Measurements from ENCODE around the gene GFPT2.
"Not testable (repeated sequence)": the region's sequence is repeated elsewhere in the genome, so short reads cannot be mapped to it uniquely, and the experiment has no call there.

The GFPT2 gene

DNA sequence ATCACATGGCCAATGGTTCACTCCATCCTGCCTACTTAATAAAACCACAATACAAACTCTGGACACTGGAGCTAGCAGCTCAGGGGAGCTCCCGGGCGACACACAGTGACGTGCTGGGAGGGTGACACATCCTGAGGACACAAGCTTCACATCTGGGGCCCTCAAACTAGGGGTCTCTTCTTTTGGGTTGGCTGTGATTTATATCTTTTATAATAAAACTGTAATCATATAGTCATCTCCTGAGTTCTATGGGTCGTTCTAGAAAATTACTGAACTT lies 49.2 kb downstream of the GFPT2 start:
- DNase-seq: no peak

DNA sequence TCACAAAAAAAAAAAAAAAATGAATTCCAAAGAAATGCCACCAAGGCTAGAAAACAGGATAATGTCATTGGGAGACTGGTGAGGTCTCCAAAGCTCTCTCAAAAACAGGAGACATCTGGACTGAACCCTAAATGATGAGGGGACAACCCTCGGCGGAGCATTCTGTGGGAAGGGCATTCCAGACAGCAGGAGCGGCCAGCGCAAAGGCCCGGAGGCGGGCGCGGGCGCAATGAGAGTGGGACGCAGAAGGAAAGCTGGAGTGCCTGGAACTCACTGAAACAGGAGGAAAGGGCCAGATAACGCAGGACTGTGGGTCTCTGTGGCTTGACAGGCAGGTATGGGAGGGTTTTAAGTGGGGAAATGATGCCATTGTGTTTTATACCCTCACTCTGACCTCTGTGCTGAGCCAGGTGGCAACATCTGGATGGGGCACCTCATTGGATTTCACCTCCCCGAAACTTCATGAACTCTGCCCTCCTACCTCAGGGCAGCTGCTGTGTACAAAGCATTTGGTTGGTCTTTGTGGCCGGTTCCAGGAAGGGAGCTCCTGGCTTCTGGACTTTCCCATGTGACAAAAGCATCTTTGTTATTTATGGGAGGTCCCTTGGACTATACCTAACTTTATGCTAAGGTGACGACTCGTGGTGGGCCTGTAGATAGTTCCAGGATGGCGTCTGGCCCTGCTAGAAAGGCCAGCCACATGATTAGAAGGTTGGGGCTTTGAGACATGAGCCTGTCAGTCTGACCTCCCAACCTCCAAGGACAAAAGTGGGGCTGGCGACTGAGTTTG lies 49.7 kb downstream of the GFPT2 start:
- DNase-seq: no peak

DNA sequence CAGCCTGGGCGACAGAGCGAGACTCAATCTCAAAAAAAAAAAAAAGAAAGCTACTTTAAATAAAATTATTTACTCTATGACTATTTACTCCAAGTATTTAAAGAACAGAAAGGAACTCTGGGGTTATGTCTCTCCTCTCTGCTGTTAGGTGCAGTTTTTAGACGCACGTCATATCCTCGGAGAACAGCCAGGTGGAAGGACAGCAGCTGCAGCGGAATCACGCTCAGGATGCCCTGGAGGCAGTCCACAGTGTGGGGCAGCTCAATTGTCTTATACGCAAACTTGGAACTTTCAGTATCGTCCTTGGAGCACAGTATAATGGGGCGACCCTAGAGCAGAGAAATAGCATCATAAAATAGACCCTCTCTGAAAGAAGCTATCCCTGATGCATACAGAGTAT lies 50.9 kb downstream of the GFPT2 start:
- no peak for DNase-seq

DNA sequence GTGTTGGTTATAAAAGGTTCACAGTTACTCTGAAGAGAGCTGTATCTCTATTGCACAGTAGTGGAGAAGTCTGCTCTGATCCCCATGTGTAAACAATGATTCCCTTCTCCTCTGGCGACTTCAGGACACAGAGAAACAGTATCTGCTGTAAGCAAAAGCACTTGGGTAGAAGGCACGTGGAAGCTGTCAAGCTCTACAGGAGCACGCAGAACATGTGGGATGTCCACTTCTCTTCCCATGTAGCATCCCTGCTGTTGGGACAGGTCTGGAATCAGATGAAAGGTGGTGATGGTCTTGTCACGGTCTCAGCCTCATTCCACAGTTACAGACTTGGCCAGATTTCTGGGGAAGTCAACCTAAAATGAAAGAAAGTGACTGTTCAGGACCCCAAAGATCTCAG lies 51.9 kb downstream of the GFPT2 start:
- DNase-seq: no peak

DNA sequence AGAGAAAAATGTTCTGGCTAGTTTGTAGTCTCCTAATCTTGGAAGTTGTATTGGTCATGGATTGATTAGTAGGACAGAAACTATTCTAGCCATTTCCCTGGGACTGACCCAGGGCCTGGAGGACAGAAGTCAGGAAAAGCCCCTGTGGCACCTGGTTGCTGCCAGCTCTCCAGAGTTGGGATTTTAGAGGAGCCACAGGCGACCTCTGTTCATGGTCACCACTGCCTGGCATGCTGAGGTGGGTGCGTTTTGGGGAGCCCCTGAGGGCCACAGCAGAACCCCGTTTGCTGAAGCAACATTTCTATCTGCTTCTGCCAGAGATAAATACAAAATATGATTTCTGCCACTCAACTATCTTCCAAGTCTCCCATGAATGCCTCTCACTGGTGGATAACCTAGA lies 53.6 kb downstream of the GFPT2 start:
- no peak for DNase-seq

DNA sequence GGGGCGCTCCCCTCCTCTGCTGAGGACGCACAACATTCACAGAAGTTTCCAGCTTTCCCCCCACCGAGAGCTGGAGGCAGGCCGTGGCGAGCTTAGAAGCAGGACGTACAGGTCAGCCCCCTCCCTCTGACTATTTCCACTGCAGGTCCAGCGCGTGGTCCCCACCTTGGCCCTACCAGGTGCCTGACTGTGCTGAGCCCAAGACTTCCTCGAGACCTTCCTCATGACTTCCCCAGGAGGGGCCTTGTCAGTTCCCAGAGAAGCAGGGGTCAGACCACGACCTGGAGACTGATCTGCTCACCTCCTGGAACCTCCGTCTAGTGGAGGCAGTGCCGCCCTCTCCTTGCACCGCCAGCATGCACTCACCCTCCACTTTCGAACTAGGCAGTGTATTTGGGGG lies 54.1 kb downstream of the GFPT2 start:
- not testable (repeated sequence) for DNase-seq

DNA sequence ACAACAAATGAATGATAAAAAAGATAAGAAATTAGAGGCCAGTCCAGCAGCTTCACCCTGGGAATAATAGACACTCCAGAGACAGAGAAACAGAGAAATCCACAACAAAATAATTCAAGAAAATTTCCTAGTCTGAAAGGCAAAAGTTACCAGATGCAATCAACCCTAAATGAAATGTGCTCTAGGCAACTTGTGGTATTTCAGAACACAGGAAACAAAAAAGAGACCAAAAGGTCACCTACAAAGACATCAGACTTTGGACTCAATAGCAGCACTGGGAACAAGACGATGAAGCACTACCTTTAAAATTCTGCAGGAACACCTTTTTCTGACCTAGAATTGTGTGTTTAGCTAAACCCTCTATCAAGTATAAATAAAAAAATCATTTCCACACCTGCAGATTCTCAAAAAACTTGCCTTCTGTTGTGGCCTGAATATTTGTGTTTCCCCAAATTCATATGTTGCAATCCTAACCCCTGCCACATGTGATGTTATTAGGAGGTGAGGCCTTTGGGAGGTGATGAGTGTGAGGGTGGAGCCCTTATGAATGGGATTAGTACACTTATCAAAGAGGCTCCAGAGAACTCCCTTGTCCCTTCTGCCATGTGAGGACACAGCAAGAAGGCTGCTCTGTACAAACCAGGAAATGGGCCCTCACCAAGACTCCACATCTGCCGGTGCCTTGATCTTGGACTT lies 55.4 kb downstream of the GFPT2 start:
- DNase-seq: no peak

DNA sequence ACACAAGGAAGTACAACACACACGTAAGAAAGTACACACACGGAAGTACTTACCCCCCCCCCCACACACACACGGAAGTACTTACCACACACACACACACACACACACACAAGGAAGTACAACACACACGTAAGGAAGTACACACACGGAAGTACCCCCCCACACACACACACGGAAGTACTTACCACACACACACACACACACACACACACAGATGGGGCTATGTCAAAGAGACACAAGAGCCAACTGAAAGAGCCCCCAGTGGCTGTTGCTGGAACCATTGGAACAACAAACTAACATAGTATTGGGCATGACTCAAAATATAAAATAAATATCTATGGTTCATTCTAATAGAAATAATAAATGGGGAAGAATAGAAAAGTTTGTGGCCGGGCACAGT lies 56.4 kb downstream of the GFPT2 start:
- no peak for DNase-seq

DNA sequence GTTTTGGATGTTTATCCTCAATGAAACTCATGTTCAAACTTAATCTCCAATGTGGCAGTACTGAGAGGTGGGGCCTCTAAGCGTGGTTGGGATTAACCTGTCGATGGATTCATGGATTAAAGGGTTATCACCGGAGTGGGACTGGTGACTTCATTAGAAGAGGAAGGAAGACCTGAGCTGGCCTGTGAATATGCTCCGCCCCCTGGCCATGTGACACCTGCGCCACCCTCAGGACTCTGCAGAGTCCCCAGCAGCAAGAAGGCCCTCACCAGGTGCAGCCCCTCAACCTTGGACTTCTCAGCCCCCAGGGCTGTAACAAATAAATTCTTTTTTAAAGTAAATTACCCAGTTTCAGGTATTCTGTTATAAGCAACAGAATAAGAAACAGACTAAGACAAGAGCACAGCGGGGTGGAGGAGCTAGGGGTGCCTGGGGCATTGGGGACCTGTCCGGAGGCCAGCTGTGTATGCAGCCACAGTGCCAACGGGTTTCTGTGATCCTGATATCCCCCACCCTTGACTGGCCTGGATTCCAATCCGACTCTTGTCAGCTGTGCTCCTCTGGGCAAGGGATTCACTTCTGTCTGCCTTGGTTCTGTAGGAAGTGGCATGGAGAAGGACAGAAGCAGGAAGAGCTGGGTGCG lies 58.1 kb downstream of the GFPT2 start:
- no peak for DNase-seq

DNA sequence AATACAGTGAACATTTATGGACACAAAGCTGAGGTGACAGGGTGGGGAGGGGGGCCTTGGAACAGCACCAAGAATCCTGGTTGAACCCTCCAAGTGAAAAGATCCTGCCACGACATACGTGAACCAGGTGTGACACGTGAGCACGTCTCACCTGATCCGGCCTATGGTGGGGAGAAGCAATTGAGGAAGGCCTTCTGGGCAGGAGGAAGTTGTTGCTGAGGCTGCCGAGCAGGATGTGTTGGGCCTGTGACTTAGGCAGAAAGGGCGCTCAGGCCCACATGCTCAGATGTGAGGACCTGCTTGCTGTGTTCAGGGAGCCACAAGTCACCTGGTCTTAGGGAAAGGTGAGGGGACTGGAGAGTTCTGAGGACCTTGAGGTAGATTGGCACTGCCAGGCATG lies 58.7 kb downstream of the GFPT2 start:
- no peak for DNase-seq

DNA sequence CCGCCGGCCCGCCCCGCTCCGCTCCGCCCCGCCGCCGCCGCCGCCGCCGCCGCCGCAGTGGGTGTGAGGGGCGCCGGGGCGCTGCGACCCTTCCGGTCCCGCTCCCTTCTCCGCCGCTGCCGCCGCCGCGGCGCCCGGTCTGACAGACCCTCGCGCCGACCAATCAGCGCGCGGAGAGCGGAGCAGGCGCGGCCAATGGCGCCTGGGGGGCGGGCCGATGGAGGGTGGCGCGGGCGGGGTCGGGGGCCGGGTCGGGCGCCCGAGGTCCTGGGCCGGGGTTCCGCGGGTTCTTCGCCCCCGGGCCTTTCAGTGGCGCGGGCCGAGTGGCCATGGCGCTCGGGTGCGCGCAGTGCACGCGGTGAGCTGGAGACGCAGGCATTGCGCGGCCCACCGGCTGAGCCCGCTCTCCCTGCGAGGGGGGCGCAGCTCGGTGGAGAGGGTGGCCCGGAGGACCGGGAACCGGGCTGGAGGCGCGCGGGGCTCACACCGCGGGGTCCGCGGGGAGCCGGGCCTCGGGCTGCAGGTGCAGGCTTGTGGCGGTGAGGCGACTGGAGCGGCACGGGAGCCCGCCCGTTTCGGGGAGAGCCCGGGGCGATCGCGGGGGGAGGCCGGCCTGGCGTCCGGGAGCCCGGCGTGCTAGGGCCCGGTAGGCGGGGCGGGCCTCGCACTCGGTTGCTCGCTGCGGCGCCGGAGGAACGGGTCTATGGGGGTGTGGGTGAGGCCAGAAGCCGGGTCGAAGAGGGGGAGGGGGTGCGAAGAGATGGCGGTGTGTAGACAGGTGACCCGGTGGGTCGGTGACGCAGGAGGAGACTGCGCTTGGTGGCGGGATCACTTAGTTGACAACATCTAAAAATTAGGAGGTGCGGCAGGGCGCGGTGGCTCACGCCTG lies 60.9 kb downstream of the GFPT2 start, which contains the start of gene MAPK9:
Gene MAPK9, minus strand, starts transcription at position 141 of the 889 bp plus-strand sequence. CDS start 11,522 bp downstream, outside the sequence.
- DNase-seq: peak; percentile 79

DNA sequence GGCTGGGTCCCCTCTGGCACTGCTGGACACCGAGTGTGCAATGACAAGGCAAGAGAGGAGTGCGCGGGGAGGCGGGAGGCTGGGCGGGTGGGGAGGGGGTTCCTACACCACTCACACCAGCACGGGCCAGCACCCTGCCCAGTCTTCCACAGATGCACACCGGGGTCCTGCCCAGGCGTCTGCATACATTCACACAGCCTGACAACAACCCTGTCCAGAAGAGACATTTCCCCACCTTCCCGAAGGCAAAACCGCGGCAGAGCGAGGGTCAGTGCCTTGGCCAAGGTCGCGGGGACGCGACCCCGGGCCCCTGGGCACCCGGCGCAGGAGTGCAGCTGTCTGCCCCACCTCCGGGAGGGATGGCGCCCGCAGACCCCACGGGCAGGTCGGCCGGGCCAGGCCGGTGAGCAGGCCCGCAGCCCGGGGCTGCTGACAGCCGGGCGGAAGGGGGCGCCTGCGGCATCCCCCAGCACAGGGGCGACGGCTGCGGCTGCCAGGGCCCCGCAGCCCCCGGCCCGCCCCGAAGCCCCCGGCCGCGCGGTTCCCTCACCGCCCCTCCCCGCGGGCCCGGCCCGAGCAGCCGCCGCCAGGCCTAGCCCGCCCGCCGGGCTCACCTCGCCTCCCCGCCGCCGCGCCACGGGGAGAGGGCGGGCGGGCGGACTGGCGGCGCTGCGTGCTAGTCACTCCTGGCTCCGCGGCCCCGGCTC lies 61.7 kb downstream of the GFPT2 start:
- no peak for DNase-seq

DNA sequence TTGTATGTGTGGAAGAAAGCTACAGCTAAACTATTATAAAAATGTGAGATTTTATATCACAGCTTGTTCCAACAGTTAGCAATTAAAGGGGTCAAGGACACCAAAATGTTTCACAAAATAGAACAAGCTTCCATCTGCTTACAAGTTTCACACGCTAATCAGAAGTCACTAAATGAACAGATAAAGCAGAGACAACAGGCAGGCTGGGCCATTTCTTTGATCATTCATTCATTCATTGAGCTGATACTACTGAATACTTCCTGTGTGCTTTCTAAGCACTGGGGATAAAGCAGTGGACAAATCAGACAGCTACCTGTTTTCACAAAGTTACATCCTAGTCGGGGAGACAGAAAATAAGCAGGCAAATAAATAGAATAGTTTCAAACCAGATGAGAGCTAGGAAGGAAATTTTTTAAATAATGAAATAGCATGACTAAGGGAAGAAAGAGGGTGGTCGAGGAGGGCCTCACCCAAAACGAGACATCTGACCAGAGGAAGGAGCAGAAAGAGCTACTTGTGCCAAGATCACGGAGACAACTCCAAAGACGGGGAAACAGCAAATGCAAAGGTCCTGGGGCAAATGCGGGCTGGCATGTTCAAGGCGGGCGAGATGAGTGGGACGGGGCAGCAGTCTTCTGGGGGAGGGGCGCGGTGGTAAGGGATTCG lies 62.4 kb downstream of the GFPT2 start:
- DNase-seq: no peak

DNA sequence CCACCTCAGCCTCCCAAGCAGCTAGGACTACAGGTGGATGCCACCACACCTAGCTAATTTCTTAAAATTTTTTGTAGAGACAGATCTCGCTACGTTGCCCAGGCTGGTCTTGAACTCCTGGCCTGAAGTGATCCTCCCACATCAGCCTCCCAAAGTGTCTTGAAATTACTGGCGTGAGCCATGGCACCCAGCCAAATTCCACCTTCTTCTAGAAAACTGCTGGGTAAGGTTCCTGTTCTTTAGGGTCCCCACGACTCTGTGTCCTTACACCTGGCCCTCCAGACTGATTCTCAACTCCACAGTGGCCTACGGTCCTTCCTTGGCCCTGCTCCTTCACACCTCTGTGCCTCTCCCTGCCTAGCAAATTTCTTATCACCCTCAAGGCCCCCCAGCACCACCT lies 63.2 kb downstream of the GFPT2 start:
- no peak for DNase-seq

DNA sequence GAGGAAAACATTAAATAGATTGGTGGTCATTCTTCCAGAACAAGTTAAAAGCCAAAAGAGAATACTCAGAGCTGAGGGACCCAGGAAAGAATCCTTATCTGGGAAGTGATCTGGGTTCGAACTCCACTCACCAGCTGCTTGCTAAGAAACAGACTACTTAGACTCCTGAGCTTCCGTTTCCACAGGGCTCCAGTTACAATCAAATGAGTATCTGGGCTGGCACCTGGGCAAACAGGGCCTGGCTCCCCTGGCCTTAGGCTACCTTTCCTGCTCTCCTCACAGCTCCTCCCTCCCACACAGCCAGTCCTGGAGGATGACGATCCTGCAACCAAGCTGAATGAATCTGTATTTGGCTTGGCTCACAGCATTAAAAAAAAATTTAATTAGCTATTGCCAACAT lies 63.7 kb downstream of the GFPT2 start:
- no peak for DNase-seq

DNA sequence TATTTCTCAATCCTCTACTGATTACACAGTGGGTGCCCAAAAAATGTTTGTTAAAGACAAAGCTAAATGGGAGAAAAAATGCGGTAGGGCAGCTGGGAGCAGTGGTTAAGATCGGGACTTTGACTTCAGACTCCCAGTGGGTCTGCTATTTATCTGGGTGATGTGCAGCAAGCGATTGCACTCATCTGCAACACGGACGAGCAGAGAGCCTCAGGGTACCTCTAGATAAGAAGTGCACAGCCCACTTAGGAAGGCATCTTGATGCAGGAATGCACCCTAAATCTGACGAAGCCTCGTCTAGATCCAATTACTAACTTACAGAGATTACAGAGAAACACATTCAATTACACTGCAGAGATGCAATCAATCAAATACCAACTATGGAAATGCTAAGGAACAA lies 65.3 kb downstream of the GFPT2 start:
- DNase-seq: no peak

DNA sequence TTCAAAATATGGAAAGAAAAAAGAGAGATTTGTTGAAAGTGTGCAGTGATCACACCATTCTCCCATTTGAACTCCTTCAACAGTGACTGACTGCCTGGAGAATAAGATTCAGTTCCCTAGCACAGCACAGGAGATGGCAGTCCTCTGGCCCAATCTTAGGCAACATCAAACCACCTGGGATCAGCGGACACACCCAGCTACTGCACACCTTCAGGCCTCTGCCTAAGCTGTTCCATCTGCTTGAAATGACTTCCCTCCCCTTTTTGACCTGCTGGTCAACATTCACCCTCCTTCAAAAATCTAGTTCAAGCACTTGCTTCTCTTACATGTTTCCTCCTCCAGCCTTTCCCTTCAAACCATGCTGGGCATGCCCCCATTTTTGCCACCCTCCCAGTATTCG lies 65.7 kb downstream of the GFPT2 start:
- DNase-seq: no peak

DNA sequence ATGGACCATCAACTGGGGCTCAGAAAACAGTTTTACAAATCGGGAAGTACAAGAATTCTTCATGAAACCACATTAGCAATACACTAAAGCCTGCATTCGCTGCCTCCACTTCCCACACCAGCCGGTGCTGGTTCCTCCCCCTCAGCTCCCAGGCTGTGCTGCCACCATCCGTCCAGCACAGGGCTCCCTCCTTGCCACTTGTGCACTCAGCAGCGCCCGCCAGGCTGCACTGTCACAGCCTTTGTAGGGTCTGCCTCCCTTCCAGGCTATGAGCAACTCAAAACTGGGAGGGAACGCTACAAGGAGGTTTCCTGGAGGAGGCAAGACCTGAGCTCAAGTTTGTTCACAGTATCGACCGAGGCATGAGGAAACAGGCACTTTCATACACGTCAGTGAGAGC lies 69.0 kb downstream of the GFPT2 start:
- DNase-seq: no peak

DNA sequence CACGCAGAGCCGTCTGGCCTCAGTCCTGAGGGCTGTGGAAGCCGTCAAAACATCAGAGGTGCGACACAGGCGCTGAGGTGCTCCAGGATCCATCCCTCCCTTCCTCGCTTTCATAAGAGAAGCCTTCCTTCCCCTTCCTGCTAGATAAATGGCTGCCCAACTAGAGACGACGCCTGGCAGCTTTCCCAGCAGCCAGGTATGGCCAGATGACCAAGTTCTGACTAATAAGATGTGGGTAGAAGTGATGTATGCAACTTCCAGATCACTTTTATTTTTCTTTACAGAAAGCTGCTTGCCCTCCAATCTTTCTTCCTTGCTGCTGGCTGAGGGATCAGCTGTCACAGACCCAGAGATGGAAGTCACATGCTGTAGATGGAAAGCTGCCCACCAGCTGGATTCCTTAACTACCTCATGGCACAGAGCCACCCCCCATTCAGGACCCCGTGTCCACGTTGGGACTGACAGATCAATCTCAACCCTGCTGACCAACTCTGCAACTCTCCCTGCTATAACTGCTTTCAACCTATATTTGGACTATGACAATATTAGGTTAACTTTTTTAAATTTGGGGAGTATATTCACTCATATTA lies 70.0 kb downstream of the GFPT2 start:
- DNase-seq: no peak

DNA sequence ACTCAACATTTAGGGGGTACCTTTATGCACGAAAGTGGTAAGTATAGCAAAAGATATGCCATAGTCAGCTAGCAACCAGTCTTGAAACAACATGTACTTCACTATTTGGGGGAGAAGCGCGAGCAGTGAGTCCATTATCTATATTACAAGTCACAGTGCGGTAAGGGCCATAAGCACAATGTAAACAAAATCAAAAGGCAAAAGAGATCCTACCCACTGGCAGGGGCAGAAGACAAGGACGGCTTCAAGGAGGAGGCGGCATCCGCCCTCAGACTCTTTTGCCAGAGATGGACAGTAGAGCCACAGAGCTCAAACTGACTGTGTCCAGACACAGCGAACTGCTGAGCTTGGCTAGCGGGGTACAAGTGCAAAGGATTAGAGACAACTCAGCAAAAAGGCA lies 70.9 kb downstream of the GFPT2 start:
- no peak for DNase-seq

DNA sequence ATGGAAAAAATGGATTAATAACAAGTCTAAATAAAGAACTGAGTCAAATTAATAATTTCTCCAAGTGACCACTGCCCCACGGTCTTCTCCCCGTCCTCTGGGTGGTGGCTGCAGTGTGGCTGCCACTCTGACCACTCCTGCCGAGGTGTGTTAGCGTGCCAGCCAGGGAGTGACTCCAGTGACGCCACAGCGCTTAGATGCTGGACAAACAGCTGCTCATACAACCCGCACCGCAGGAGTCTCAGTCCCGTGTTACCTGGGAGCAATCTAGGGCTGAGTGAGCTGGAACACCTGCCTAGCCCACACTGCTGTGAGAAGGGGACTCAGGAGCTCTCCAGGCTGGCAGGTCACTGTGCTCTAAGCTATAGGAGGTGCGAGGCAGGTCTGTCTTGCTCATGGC lies 71.4 kb downstream of the GFPT2 start:
- DNase-seq: no peak

DNA sequence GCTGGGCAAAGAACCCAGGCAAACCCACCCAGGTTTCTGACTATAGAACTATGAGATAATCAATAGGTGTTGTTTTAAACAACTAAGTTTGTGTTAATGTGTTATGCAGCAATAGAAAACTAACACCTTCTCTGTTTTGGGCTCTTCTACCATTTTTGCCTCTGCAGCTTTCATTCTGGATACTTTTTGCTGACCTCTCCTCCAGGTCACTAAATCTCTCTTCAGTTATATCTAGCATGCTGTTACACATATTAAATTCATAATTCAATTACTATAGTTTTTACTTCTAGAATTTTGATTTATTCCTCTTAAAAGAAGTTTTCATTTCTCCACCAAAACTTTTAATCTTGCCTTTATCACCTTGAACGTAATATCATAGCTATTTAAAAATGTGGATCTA lies 78.4 kb downstream of the GFPT2 start:
- no peak for DNase-seq

Measured in activated effector memory CD4-positive, alpha-beta T cell treated with Interleukin-2 at 50 U/mL for 16 hours (primary cell).